ENCODE data around the gene SLC7A6OS. TPM values are rescaled to one million over a fixed set of nuclear protein-coding genes. Genes with fewer than 3 reads are reported as not detected.

SLC7A6OS gene
- total RNA-seq, 1 experiment from 2014 or later = 25.3 TPM

GRCh38 chr16:68257251-68257905 lies 53.4 kb downstream of the SLC7A6OS start:
- ChIA-PET CTCF (interaction anchor here (0.6 kb wide), 1 partner anchor 284 kb away, joined by 6 read pairs; no protein-coding TSS in a partner anchor), POLR2A (ENCODE audit: low non-redundant PET) (no interaction called here)
- no peak for DNase-seq (ENCODE audit: low spot score)
- intact Hi-C loops (cut with micrococcal nuclease; ENCODE audit: unreplicated experiment) = no loop called here
- no peaks in the 10 kb centered on the region for H3K9me3 ChIP-seq (ENCODE audit: low read depth, low read length, poor library complexity, severe bottlenecking)
- TF ChIP-seq, protein P1, sequence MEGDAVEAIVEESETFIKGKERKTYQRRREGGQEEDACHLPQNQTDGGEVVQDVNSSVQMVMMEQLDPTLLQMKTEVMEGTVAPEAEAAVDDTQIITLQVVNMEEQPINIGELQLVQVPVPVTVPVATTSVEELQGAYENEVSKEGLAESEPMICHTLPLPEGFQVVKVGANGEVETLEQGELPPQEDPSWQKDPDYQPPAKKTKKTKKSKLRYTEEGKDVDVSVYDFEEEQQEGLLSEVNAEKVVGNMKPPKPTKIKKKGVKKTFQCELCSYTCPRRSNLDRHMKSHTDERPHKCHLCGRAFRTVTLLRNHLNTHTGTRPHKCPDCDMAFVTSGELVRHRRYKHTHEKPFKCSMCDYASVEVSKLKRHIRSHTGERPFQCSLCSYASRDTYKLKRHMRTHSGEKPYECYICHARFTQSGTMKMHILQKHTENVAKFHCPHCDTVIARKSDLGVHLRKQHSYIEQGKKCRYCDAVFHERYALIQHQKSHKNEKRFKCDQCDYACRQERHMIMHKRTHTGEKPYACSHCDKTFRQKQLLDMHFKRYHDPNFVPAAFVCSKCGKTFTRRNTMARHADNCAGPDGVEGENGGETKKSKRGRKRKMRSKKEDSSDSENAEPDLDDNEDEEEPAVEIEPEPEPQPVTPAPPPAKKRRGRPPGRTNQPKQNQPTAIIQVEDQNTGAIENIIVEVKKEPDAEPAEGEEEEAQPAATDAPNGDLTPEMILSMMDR (conservative IDR thresholded peaks at IDR 0.05; ENCODE audit: low read depth, low read length) = no peak
- TF ChIP-seq EZH2 (IDR thresholded peaks at IDR 0.05; ENCODE audit: borderline replicate concordance, low read depth, low read length, poor library complexity, severe bottlenecking) = no peak
- no peak overlapping the region for H3K4me3 ChIP-seq (ENCODE audit: low read depth, low read length, poor library complexity, severe bottlenecking)
- BruUV-seq (replicated peaks) = no TSS peak
- no peak overlapping the region for H3K27ac ChIP-seq (ENCODE audit: low read depth, low read length, poor library complexity, severe bottlenecking)
- no peaks in the 10 kb centered on the region for H3K4me1 ChIP-seq (ENCODE audit: insufficient read depth, low read length, poor library complexity, severe bottlenecking)
- no peaks in the 10 kb centered on the region for H3K36me3 ChIP-seq (ENCODE audit: insufficient read depth, low read length, poor library complexity, severe bottlenecking)
- no peaks in the 10 kb centered on the region for H3K27me3 ChIP-seq (replicated peaks; ENCODE audit: insufficient read depth, low read depth, low read length, poor library complexity)

DNA sequence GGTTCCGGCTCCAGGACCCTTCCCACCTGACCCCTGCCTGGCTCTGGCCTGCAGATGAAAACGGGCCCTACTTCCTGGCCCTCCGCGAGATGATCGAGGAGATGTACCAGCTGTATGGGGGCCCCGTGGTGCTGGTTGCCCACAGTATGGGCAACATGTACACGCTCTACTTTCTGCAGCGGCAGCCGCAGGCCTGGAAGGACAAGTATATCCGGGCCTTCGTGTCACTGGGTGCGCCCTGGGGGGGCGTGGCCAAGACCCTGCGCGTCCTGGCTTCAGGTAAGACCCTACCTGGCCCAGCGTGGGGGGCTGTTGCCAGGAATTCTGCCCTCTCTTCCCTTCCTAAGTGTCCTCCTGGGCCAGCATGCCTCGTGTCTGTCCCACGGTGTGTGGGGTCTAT lies 55.0 kb downstream of the SLC7A6OS start:
- Histone ChIP-seq H3K9me3 (ENCODE audit: low read depth, low read length, poor library complexity, severe bottlenecking) (no peaks in the 10 kb centered on the region), H3K27ac (ENCODE audit: low read depth, low read length, poor library complexity, severe bottlenecking) (no peak overlapping the region), H3K27me3 (replicated peaks; ENCODE audit: insufficient read depth, low read depth, low read length, poor library complexity) (no peaks in the 10 kb centered on the region), H3K4me3 (ENCODE audit: low read depth, low read length, poor library complexity, severe bottlenecking) (no peak overlapping the region), H3K36me3 (ENCODE audit: insufficient read depth, low read length, poor library complexity, severe bottlenecking) (no peaks in the 10 kb centered on the region), H3K4me1 (ENCODE audit: insufficient read depth, low read length, poor library complexity, severe bottlenecking) (no peaks in the 10 kb centered on the region)
- ChIA-PET POLR2A (ENCODE audit: low non-redundant PET) (no interaction called here), CTCF (no interaction called here)
- BruUV-seq (replicated peaks) = no TSS peak
- TF ChIP-seq EZH2 (IDR thresholded peaks at IDR 0.05; ENCODE audit: borderline replicate concordance, low read depth, low read length, poor library complexity, severe bottlenecking) = no peak
- TF ChIP-seq, protein P1 (conservative IDR thresholded peaks at IDR 0.05; ENCODE audit: low read depth, low read length) = no peak
- DNase-seq (ENCODE audit: low spot score) = no peak
- intact Hi-C loops (cut with micrococcal nuclease; ENCODE audit: unreplicated experiment) = no loop called here

- ChIA-PET CTCF (no interaction called here), POLR2A (ENCODE audit: low non-redundant PET) (no interaction called here)
- H3K36me3 ChIP-seq (ENCODE audit: insufficient read depth, low read length, poor library complexity, severe bottlenecking) = no peaks in the 10 kb centered on the region
- DNase-seq (ENCODE audit: low spot score) = no peak
- no peak overlapping the region for H3K4me3 ChIP-seq (ENCODE audit: low read depth, low read length, poor library complexity, severe bottlenecking)
- TF ChIP-seq, protein P1 (conservative IDR thresholded peaks at IDR 0.05; ENCODE audit: low read depth, low read length) = no peak
- no peak for TF ChIP-seq EZH2 (IDR thresholded peaks at IDR 0.05; ENCODE audit: borderline replicate concordance, low read depth, low read length, poor library complexity, severe bottlenecking)
- no peaks in the 10 kb centered on the region for H3K27me3 ChIP-seq (replicated peaks; ENCODE audit: insufficient read depth, low read depth, low read length, poor library complexity)
- no peaks in the 10 kb centered on the region for H3K9me3 ChIP-seq (ENCODE audit: low read depth, low read length, poor library complexity, severe bottlenecking)
- H3K4me1 ChIP-seq (ENCODE audit: insufficient read depth, low read length, poor library complexity, severe bottlenecking) = no peaks in the 10 kb centered on the region
- no peak overlapping the region for H3K27ac ChIP-seq (ENCODE audit: low read depth, low read length, poor library complexity, severe bottlenecking)
- intact Hi-C loops (cut with micrococcal nuclease; ENCODE audit: unreplicated experiment) = no loop called here
- BruUV-seq (replicated peaks) = no TSS peak
These were observed 57.0 kb downstream of the SLC7A6OS start for GRCh38 chr16:68253721-68254120.
